Stomach (tissue), 4 donors: Measurements from ENCODE around the gene PCDHB10.

Source experiments
- CTCF ChIP-seq, 7 experiments: fragments of 450-650 bp in 4 of 7; fragments of 200-600 bp in 3 of 7; sonication (generic) in 3 of 7; IDR thresholded peaks; one replicate each; pipeline ENCODE4 v1.5.1; 2016 to 2019; ENCODE audit warnings: antibody characterized with exemption in 7 of 7, control low read depth in 2 of 7, mild to moderate bottlenecking in 1 of 7
- EP300 ChIP-seq: sonication (generic); formaldehyde crosslinking; IDR thresholded peaks from one replicate; pipeline ENCODE4 v1.6.1; 2017; ENCODE audit warnings: antibody characterized with exemption
- POLR2A ChIP-seq, 4 donors: fragments of 450-650 bp; IDR thresholded peaks; one replicate each; pipeline ENCODE4 v1.6.1; 2016; ENCODE audit warnings: antibody characterized with exemption in 4 of 4, control low read depth in 2 of 4, mild to moderate bottlenecking in 1 of 4, moderate library complexity in 1 of 4
- POLR2AphosphoS5 ChIP-seq, 3 donors: sonication (generic); formaldehyde crosslinking; IDR thresholded peaks; one replicate each; pipeline ENCODE4 v1.6.1; 2016; ENCODE audit warnings: antibody characterized with exemption in 3 of 3

DNA sequence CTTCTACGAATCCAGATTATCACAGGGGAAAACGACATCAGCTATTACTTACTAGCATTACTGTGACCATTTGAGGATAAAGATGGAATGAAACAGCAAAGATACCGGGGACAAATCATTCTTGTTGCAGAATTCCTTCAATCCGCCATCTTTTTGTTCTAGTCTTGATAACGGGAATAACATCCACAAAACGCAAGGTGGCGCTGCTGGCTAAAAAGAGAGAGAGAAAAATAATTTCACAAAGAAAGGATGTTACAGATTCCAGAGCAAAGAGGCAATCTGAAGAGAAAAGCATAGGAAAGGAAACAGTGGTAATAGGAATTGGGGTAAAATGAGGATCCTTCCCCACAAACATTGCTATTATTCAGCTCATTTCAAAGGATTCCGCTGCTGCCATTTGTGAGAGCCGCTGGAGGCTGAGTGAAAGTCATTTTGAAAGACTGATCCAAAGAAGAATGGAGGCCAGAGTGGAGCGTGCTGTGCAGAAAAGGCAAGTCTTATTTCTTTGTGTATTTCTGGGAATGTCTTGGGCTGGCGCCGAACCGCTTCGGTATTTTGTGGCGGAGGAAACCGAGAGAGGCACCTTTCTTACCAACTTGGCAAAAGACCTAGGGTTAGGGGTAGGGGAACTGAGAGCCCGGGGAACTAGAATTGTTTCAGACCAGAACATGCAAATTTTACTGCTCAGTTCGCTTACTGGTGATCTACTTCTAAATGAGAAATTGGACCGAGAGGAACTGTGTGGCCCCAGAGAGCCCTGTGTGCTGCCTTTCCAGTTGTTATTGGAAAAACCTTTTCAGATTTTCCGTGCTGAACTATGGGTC is 19.6 kb upstream of the PCDHB10 start, which contains the start of gene PCDHB7:
- TF ChIP-seq POLR2A (IDR thresholded peaks at IDR 0.05) = no peak
- TF ChIP-seq CTCF (IDR thresholded peaks at IDR 0.05) = no peak
- TF ChIP-seq POLR2AphosphoS5 (IDR thresholded peaks at IDR 0.05) = no peak
- no peak for TF ChIP-seq EP300
